PC-9 (cell line): ENCODE measurements around the gene SLC17A1. TPM values are rescaled to one million over a fixed set of nuclear protein-coding genes. Genes with fewer than 3 reads are reported as not detected.

Experiments used
- BruUV-seq: library from RNA; stranded (reverse); fragments of 400-500 nt; replicated peaks from 2 replicates; lab custom pipeline; 2021; lab: Mats Ljungman, UMichigan
- CTCF ChIA-PET: fragments of 300-600 bp; sonication (Branson Sonifier 250); formaldehyde crosslinking; loops from one replicate; lab custom pipeline; 2022; ENCODE audit warnings: antibody characterized with exemption; lab: Charles Lee
- POLR2A ChIA-PET: fragments of 300-600 bp; sonication (Branson Sonifier 250); formaldehyde crosslinking; loops from one replicate; lab custom pipeline; 2022; ENCODE audit warnings: antibody characterized with exemption; ENCODE audit not compliant: unreplicated experiment; lab: Charles Lee
- DNase-seq, 2 experiments: peaks; one replicate each; pipeline versions ENCODE4 v3.0.0 to v3.0.0-alpha.2; 2015 to 2022; ENCODE audit warnings: mixed read lengths in 1 of 2
- H2AFZ ChIP-seq: fragments of 200-600 bp; sonication (generic); 2 replicates; pipeline ENCODE4 v1.8.1; 2017; ENCODE audit warnings: antibody characterized with exemption
- H3F3A ChIP-seq: fragments of 200-600 bp; sonication (generic); 2 replicates; pipeline ENCODE4 v1.8.1; 2017; ENCODE audit warnings: antibody characterized with exemption, mild to moderate bottlenecking, low read depth; ENCODE audit not compliant: insufficient read depth
- H3K27ac ChIP-seq: fragments of 200-600 bp; sonication (generic); 2 replicates; pipeline ENCODE4 v1.6.1; 2016; ENCODE audit warnings: mixed run types
- H3K27me3 ChIP-seq: fragments of 200-600 bp; sonication (generic); 2 replicates; pipeline ENCODE4 v1.6.1; 2016; ENCODE audit warnings: low read depth, mixed run types; ENCODE audit not compliant: insufficient read depth
- H3K36me3 ChIP-seq: fragments of 200-600 bp; sonication (generic); 2 replicates; pipeline ENCODE4 v1.6.1; 2016; ENCODE audit warnings: low read depth, mixed run types
- H3K4me1 ChIP-seq: fragments of 200-600 bp; sonication (generic); replicated peaks from 2 replicates; pipeline ENCODE4 v1.6.1; 2016; ENCODE audit warnings: mixed run types; ENCODE audit not compliant: insufficient read depth
- H3K4me2 ChIP-seq: fragments of 200-600 bp; sonication (generic); 2 replicates; pipeline ENCODE4 v1.6.1; 2017; ENCODE audit warnings: mixed run types
- H3K4me3 ChIP-seq: fragments of 200-600 bp; sonication (generic); 2 replicates; pipeline ENCODE4 v1.6.1; 2016; ENCODE audit warnings: mixed run types
- H3K79me2 ChIP-seq: fragments of 200-600 bp; sonication (generic); 2 replicates; pipeline ENCODE4 v1.6.1; 2017; ENCODE audit warnings: low read depth, mixed run types
- H3K9me2 ChIP-seq: fragments of 200-600 bp; sonication (generic); 2 replicates; pipeline ENCODE4 v1.8.1; 2017; ENCODE audit warnings: mild to moderate bottlenecking; ENCODE audit not compliant: insufficient read depth
- H3K9me3 ChIP-seq: fragments of 200-600 bp; sonication (generic); 2 replicates; pipeline ENCODE4 v1.8.1; 2016; ENCODE audit warnings: low read depth; ENCODE audit not compliant: insufficient read depth
- H4K20me1 ChIP-seq: fragments of 200-600 bp; sonication (generic); 2 replicates; pipeline ENCODE4 v1.8.1; 2017; ENCODE audit not compliant: insufficient read depth
- CTCF ChIP-seq: fragments of 200-600 bp; sonication (generic); conservative IDR thresholded peaks from 2 replicates; pipeline ENCODE4 v1.6.1; 2017; ENCODE audit warnings: mixed run types, antibody characterized with exemption, mild to moderate bottlenecking, moderate library complexity
- EZH2 ChIP-seq: fragments of 200-600 bp; sonication (generic); IDR thresholded peaks from 2 replicates; pipeline ENCODE4 v1.8.0; 2017; ENCODE audit warnings: antibody characterized with exemption, low read depth
- intact Hi-C: fragments of 100-400 bp; cut with micrococcal nuclease; formaldehyde crosslinking; loops from one replicate; pipeline ENCODE4 v1.10.0; 2022; ENCODE audit not compliant: unreplicated experiment
- total RNA-seq: library from RNA; stranded (reverse); gene quantifications from 2 replicates; pipeline ENCODE4 v1.2.3, GENCODE V29; 2021

SLC17A1 gene
- total RNA-seq, 1 experiment from 2014 or later, result not detected

- no peak overlapping the region for H3K4me3 ChIP-seq
- TF ChIP-seq CTCF, result no peak
- TF ChIP-seq EZH2, result no peak
- POLR2A ChIA-PET, result interaction anchor here (0.7 kb wide), 1 partner anchor 451 kb away, joined by 3 read pairs; a partner anchor contains a TSS
- CTCF ChIA-PET, result no interaction called here
- H2AFZ ChIP-seq, result no peak overlapping the region
- no peaks in the 10 kb centered on the region for H3K9me3 ChIP-seq
- no TSS peak for BruUV-seq
- H3K27me3 ChIP-seq, result no peaks in the 10 kb centered on the region
- intact Hi-C loops, result no loop called here
- no peak overlapping the region for H3K4me2 ChIP-seq
- H3K4me1 ChIP-seq, result no peaks in the 10 kb centered on the region
- H4K20me1 ChIP-seq, result no peaks in the 10 kb centered on the region
- no peak for DNase-seq
- H3K36me3 ChIP-seq, result no peaks in the 10 kb centered on the region
- H3K79me2 ChIP-seq, result no peaks in the 10 kb centered on the region
- no peak overlapping the region for H3K27ac ChIP-seq
- no peaks in the 10 kb centered on the region for H3F3A ChIP-seq
- H3K9me2 ChIP-seq, result no peaks in the 10 kb centered on the region
Observed at GRCh38 chr6:25748049-25748448, 83.8 kb downstream of the SLC17A1 start.

GRCh38 chr6:25747477-25747876 lies 84.4 kb downstream of the SLC17A1 start:
- no peaks in the 10 kb centered on the region for H3K79me2 ChIP-seq
- H3K27ac ChIP-seq, result no peak overlapping the region
- no peaks in the 10 kb centered on the region for H3K36me3 ChIP-seq
- H3K9me2 ChIP-seq, result no peaks in the 10 kb centered on the region
- H4K20me1 ChIP-seq, result no peaks in the 10 kb centered on the region
- no peak for DNase-seq
- no peak overlapping the region for H3K4me2 ChIP-seq
- no TSS peak for BruUV-seq
- ChIA-PET POLR2A (no interaction called here), CTCF (no interaction called here)
- H2AFZ ChIP-seq, result no peak overlapping the region
- no peaks in the 10 kb centered on the region for H3K27me3 ChIP-seq
- TF ChIP-seq EZH2 (no peak), CTCF (no peak)
- H3F3A ChIP-seq, result no peaks in the 10 kb centered on the region
- intact Hi-C loops, result no loop called here
- no peaks in the 10 kb centered on the region for H3K9me3 ChIP-seq
- H3K4me1 ChIP-seq, result no peaks in the 10 kb centered on the region
- H3K4me3 ChIP-seq, result no peak overlapping the region

GRCh38 chr6:25746968-25747367 lies 84.9 kb downstream of the SLC17A1 start:
- Histone ChIP-seq H3K27ac (no peak overlapping the region), H3K4me1 (no peaks in the 10 kb centered on the region), H3K9me3 (no peaks in the 10 kb centered on the region), H3K79me2 (no peaks in the 10 kb centered on the region), H3K9me2 (no peaks in the 10 kb centered on the region), H3K4me2 (no peak overlapping the region), H2AFZ (no peak overlapping the region), H4K20me1 (no peaks in the 10 kb centered on the region), H3K27me3 (no peaks in the 10 kb centered on the region), H3F3A (no peaks in the 10 kb centered on the region), H3K4me3 (no peak overlapping the region), H3K36me3 (no peaks in the 10 kb centered on the region)
- ChIA-PET POLR2A (no interaction called here), CTCF (no interaction called here)
- intact Hi-C loops, result no loop called here
- BruUV-seq, result no TSS peak
- TF ChIP-seq EZH2 (no peak), CTCF (no peak)
- no peak for DNase-seq
